ENCODE data around the gene RBP5. TPM values are rescaled to one million over a fixed set of nuclear protein-coding genes. Genes with fewer than 3 reads are reported as not detected.

The RBP5 gene
- total RNA-seq, 1 donor, result not detected

DNA sequence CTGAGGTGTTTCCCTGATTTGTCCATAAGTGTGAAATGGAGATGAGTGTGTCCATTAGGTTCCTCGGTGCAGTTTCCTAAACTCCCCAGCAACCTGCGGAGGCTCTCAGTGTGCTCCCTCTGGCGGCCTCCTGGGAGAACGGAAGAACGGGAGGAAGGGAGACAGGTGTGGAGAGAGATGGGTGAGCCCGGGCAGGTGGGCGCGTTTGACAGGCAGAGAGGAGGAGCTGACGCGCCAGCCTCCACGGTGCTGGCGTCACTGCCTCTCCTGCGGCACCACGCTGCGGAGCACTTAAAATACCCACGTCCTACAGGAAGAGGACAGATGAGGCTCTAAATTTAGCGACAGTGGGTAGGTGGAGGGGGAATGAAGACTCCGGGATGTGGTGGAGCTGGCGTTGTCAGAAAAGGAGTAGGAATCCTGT is 34.0 kb upstream of the RBP5 start:
- TF ChIP-seq, protein P1, sequence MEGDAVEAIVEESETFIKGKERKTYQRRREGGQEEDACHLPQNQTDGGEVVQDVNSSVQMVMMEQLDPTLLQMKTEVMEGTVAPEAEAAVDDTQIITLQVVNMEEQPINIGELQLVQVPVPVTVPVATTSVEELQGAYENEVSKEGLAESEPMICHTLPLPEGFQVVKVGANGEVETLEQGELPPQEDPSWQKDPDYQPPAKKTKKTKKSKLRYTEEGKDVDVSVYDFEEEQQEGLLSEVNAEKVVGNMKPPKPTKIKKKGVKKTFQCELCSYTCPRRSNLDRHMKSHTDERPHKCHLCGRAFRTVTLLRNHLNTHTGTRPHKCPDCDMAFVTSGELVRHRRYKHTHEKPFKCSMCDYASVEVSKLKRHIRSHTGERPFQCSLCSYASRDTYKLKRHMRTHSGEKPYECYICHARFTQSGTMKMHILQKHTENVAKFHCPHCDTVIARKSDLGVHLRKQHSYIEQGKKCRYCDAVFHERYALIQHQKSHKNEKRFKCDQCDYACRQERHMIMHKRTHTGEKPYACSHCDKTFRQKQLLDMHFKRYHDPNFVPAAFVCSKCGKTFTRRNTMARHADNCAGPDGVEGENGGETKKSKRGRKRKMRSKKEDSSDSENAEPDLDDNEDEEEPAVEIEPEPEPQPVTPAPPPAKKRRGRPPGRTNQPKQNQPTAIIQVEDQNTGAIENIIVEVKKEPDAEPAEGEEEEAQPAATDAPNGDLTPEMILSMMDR (IDR thresholded peaks at IDR 0.05; ENCODE audit: insufficient read depth, low read length), result peak; percentile 51
- DNase-seq (ENCODE audit: low read depth), result peak; percentile 11
- H3K4me3 ChIP-seq (ENCODE audit: low read depth, low read length), result no peak overlapping the region

DNA sequence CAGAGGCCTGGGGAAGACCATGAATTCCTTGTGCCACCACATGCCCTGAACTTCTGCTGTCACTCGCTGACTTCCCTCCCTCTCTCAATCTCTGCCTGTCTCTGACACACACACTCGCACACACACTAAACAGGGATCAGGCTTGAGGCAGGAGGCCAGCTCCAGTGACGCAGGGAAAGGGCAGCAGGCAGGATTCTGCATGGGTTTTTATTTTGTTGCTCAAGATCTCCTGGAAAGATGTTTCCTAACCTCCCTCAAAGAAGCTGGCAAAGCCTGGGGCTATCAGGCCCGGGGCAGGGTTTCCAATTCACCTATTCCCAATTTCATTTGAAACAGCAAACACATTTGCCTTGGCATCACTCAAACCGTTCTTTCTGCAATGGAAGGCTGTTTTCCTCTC is 33.1 kb upstream of the RBP5 start:
- H3K4me3 ChIP-seq (ENCODE audit: low read depth, low read length), result no peak overlapping the region
- peak; percentile 64 for DNase-seq (ENCODE audit: low read depth)
- TF ChIP-seq, protein P1 (IDR thresholded peaks at IDR 0.05; ENCODE audit: insufficient read depth, low read length), result no peak

- DNase-seq (ENCODE audit: low read depth), result no peak
- TF ChIP-seq, protein P1 (IDR thresholded peaks at IDR 0.05; ENCODE audit: insufficient read depth, low read length), result no peak
- no peak overlapping the region for H3K4me3 ChIP-seq (ENCODE audit: low read depth, low read length)
Observed at GRCh38 chr12:7161327-7161726, 32.6 kb upstream of the RBP5 start.

- no peak for DNase-seq (ENCODE audit: low read depth)
- TF ChIP-seq, protein P1 (IDR thresholded peaks at IDR 0.05; ENCODE audit: insufficient read depth, low read length), result no peak
- no peak overlapping the region for H3K4me3 ChIP-seq (ENCODE audit: low read depth, low read length)
Observed at GRCh38 chr12:7160183-7160582, 31.5 kb upstream of the RBP5 start.

DNA sequence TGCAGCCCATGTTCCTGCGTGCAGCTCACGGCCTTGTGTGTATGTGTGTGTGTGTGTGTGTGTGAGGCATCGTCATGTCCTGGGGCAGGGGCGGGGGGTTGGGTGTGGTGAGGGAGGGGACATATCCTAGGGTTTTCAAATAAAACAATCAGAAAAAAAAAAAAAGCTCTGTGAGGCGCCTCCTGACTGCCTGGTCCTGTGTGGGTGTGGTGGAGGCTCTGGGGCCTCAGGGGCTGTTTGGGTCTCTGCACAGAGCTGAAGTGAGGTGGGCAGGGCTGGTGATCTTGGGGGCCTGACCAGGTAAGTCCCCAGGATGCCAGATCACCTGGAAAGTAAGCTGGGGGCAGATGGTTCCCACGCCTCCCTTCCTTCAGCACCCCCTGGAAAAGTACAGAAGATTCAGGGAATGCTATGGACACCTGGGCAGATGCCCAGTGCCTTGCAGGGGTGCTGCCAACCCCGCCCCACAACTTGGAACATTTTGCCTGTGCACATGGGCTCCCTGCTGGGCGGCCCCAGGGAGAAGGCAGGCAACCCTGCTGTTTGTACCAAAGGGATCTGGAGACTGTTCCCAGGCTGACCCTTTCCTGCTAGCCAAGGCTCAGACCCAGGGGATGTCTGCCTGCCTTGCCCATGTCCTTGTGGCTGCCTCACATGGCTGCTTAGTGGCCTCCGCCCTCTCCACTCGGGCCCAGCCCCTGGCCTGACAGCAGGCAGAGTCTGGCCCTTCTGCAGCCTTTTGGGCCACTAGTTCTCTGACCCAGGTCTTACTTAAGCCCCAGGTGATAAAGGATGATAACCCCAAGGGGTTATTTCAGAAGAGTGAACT is 30.3 kb upstream of the RBP5 start:
- TF ChIP-seq, protein P1 (IDR thresholded peaks at IDR 0.05; ENCODE audit: insufficient read depth, low read length), result no peak
- DNase-seq (ENCODE audit: low read depth), result no peak
- no peak overlapping the region for H3K4me3 ChIP-seq (ENCODE audit: low read depth, low read length)

DNA sequence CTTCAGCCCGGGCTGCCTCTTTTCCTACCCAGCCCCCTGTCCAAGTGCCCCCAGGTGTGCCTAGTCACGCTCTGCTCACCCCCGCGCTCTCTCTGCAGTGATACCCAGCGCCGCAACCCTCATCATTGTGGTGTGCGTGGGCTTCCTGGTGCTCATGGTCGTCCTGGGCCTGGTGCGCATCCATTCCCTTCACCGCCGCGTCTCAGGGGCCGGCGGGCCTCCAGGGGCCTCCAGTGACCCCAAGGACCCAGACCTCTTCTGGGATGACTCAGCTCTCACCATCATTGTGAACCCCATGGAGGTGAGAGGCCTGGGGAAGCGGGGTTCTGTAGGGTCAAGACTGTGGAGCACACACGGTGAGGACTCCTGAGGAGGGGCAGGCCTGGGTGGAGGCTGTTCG is 28.7 kb upstream of the RBP5 start:
- TF ChIP-seq, protein P1 (IDR thresholded peaks at IDR 0.05; ENCODE audit: insufficient read depth, low read length), result no peak
- DNase-seq (ENCODE audit: low read depth), result no peak
- no peak overlapping the region for H3K4me3 ChIP-seq (ENCODE audit: low read depth, low read length)
